ENCODE measurements around the gene FGG.

Gene FGG

GRCh38 chr4:154560419-154560801, 52.0 kb downstream of the FGG start:
- POLR2A ChIA-PET, result no interaction called here
- CTCF ChIA-PET, result interaction anchor here (1.1 to 8.4 kb wide), 5 partner anchors 10 to 218 kb away, joined by 4 to 353 read pairs (median 13); partner anchors contain the start of genes FGG and PLRG1

DNA sequence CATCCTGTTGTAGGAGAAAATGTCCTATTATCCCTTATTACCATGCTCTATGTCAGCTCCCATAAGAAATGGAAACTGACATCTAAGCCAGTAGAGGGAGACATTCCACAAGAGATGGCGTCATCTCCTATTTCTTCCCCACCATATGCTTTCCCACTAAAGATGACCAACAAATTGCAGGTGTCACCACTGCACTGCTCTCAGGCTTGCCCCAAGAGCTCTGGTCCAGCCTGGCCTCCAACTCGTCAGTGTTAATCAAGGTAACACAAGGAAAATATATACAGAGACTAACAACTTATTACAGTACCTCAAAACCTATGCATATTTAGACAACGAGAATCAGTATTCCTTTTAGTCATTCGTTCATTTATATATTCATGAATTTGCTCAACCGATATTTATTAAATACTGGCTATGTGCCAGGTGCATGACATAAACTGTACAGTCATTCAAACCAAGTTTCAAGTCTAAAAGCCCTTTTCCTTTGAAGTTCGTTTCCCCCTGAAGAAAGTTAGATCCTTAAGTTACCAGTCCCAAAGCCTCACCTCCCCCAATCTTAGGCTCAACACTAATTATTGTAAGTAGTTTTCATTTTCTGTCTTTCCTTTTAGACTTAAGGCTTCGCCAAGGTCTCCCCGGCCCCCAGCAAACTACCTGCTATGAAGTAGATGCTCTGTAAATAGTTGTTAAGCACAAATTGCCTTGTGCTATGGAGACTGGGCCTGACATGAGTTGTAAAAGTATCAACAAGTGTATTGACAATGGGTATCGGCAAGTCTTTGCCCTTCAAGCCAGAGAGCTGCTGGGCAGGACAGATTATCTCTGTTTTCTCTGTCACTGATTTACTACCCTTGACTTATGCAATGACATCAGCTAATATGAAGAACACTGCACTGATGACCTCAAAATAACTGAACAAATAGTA, 52.7 kb downstream of the FGG start:
- TF ChIP-seq CTCF (IDR thresholded peaks at IDR 0.05; ENCODE audit: insufficient read depth, low read length, missing control alignments), result peak; percentile 59
- ChIA-PET CTCF (interaction anchor here (0.7 to 8.4 kb wide), 24 partner anchors 8 to 1228 kb away, joined by 3 to 353 read pairs (median 4); partner anchors contain the start of genes FGA, FGG, PLRG1 and RBM46), POLR2A (interaction anchor here (1.1 kb wide), 1 partner anchor 10 kb away, joined by 5 read pairs; the partner anchor contains the start of gene PLRG1)
- H3K4me3 ChIP-seq (ENCODE audit: low read depth, low read length), result no peak overlapping the region
- DNase-seq (ENCODE audit: low read depth, low spot score), result no peak

More at GRCh38 chr4:154560419-154560801, 52.0 kb downstream of the FGG start:
- no peak for DNase-seq (ENCODE audit: low read depth, low spot score)
- TF ChIP-seq CTCF (IDR thresholded peaks at IDR 0.05; ENCODE audit: insufficient read depth, low read length, missing control alignments), result no peak
- H3K4me3 ChIP-seq (ENCODE audit: low read depth, low read length), result no peak overlapping the region

DNA sequence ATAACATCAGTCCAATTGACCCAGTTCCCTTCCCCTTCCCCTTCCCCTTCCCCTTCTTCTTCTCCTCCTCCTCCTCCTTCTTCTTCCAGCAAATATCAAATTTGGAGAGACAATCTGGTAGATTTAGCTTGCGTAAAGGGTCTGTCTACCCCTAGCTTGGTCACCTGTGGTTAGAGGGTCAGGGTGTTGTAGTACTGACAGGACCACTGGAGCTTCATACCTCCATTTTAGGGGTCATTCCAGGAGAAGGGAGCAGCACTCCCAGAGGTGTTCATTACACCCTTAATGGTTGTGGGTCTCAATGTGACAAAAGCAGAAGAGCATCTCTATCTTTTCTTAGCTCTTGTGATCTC, 53.3 kb downstream of the FGG start:
- ChIA-PET POLR2A (interaction anchor here (1.1 kb wide), 1 partner anchor 9 kb away, joined by 5 read pairs; the partner anchor contains the start of gene PLRG1), CTCF (interaction anchor here (0.7 to 8.4 kb wide), 24 partner anchors 9 to 1228 kb away, joined by 3 to 353 read pairs (median 4); partner anchors contain the start of genes FGA, FGG, PLRG1 and RBM46)
- no peak overlapping the region for H3K4me3 ChIP-seq (ENCODE audit: low read depth, low read length)
- no peak for TF ChIP-seq CTCF (IDR thresholded peaks at IDR 0.05; ENCODE audit: insufficient read depth, low read length, missing control alignments)
- DNase-seq (ENCODE audit: low read depth, low spot score), result no peak

Measured in AG04449 (cell line).